SK-N-SH (cell line): ENCODE measurements around the gene ZNF219. TPM values are rescaled to one million over a fixed set of nuclear protein-coding genes. Genes with fewer than 3 reads are reported as not detected.

Source experiments
- CTCF ChIA-PET: fragments of 300-600, 350-600 bp; formaldehyde crosslinking; extraction: SDS; loops from one replicate; lab custom pipeline; 2021; lab: Yijun Ruan, JAX
- POLR2A ChIA-PET: fragments of 350-600 bp; sonication (Branson Sonifier 250); formaldehyde crosslinking; extraction: SDS; loops from one replicate; lab custom pipeline; 2020; ENCODE audit warnings: antibody characterized with exemption, inconsistent platforms; lab: Yijun Ruan, JAX
- DNase-seq: peaks from one replicate; pipeline ENCODE4 v3.0.0; 2012
- H2AFZ ChIP-seq: fragments of 200-600 bp; sonication (generic); 2 replicates; pipeline ENCODE4 v1.8.1; 2016; ENCODE audit warnings: antibody characterized with exemption, mild to moderate bottlenecking, low read depth
- H3F3A ChIP-seq: fragments of 200-600 bp; sonication (generic); replicated peaks from 2 replicates; pipeline ENCODE3; 2016; ENCODE audit warnings: antibody characterized with exemption, mild to moderate bottlenecking; ENCODE audit not compliant: insufficient read depth
- H3K27ac ChIP-seq, 2 experiments: fragments of 200-500 bp in 1 of 2; fragments of 200-600 bp in 1 of 2; sonication (Bioruptor generic) in 1 of 2; sonication (generic), shearing (Covaris generic) in 1 of 2; 2 replicates each; pipeline versions ENCODE4 v1.5.1 to v1.6.1; 2014 to 2016; ENCODE audit warnings: low read depth in 2 of 2, inconsistent platforms in 1 of 2, low read length in 1 of 2, mild to moderate bottlenecking in 1 of 2, mixed read lengths in 1 of 2
- H3K27me3 ChIP-seq: fragments of 200-600 bp; sonication (generic), shearing (Covaris generic); 2 replicates; pipeline ENCODE4 v1.6.1; 2016; ENCODE audit warnings: mixed run types; ENCODE audit not compliant: insufficient read depth
- H3K36me3 ChIP-seq, 2 experiments: fragments of 200-500 bp in 1 of 2; fragments of 200-600 bp in 1 of 2; sonication (Bioruptor generic) in 1 of 2; sonication (generic) in 1 of 2; replicated peaks in 1 of 2; 2 replicates each; pipeline versions ENCODE3 to v1.5.1; 2014 to 2016; ENCODE audit warnings: low read length in 1 of 2, mild to moderate bottlenecking in 1 of 2; ENCODE audit not compliant: insufficient read depth in 2 of 2, control insufficient read depth in 1 of 2
- H3K4me1 ChIP-seq, 2 experiments: fragments of 200-500 bp in 1 of 2; fragments of 200-600 bp in 1 of 2; sonication (Bioruptor generic) in 1 of 2; sonication (generic), shearing (Covaris generic) in 1 of 2; 2 replicates each; pipeline versions ENCODE4 v1.5.1 to v1.6.1; 2014 to 2016; ENCODE audit warnings: low read depth in 1 of 2, low read length in 1 of 2, mixed run types in 1 of 2; ENCODE audit not compliant: insufficient read depth in 2 of 2, control insufficient read depth in 1 of 2
- H3K4me2 ChIP-seq: fragments of 200-600 bp; sonication (generic), shearing (Covaris generic); 2 replicates; pipeline ENCODE4 v1.6.1; 2017; ENCODE audit warnings: mixed run types
- H3K4me3 ChIP-seq, 2 experiments: fragments of 200-500 bp in 1 of 2; fragments of 200-600 bp in 1 of 2; sonication (Bioruptor generic) in 1 of 2; sonication (generic), shearing (Covaris generic) in 1 of 2; 2 replicates each; pipeline versions ENCODE4 v1.5.1 to v1.8.1; 2014 to 2016; ENCODE audit warnings: low read depth in 2 of 2, inconsistent platforms in 1 of 2, low read length in 1 of 2, mild to moderate bottlenecking in 1 of 2, mixed read lengths in 1 of 2, moderate library complexity in 1 of 2
- H3K79me2 ChIP-seq: fragments of 200-600 bp; sonication (generic); 2 replicates; pipeline ENCODE4 v1.8.1; 2017; ENCODE audit warnings: mild to moderate bottlenecking; ENCODE audit not compliant: insufficient read depth
- H3K9ac ChIP-seq: fragments of 200-600 bp; sonication (generic); 2 replicates; pipeline ENCODE4 v1.6.1; 2017; ENCODE audit warnings: mixed run types
- H3K9me2 ChIP-seq: fragments of 200-600 bp; sonication (generic); 2 replicates; pipeline ENCODE4 v1.6.1; 2017; ENCODE audit warnings: mixed run types
- H3K9me3 ChIP-seq: fragments of 200-600 bp; sonication (generic); 2 replicates; pipeline ENCODE4 v1.6.1; 2017; ENCODE audit warnings: mixed run types, mild to moderate bottlenecking, moderate library complexity
- H4K20me1 ChIP-seq: fragments of 200-600 bp; sonication (generic); 2 replicates; pipeline ENCODE4 v1.6.1; 2017; ENCODE audit warnings: mild to moderate bottlenecking, mixed run types; ENCODE audit not compliant: insufficient read depth
- CHD2 ChIP-seq: fragments of 150-350 bp; IDR thresholded peaks from 2 replicates; pipeline ENCODE4 v1.6.1; 2018; ENCODE audit warnings: low read length; ENCODE audit not compliant: partially characterized antibody
- EZH2phosphoT487 ChIP-seq: fragments of 200-600 bp; sonication (generic); IDR thresholded peaks from 2 replicates; pipeline ENCODE4 v1.6.1; 2017; ENCODE audit warnings: low read depth, mixed run types, mild to moderate bottlenecking, antibody characterized with exemption, moderate library complexity, borderline replicate concordance
- FOSL2 ChIP-seq: IDR thresholded peaks from 2 replicates; pipeline ENCODE4 v1.4.0; 2012; ENCODE audit warnings: low read depth, mild to moderate bottlenecking, moderate library complexity, borderline replicate concordance
- FOXJ3 ChIP-seq: sonication (generic); formaldehyde crosslinking; IDR thresholded peaks from 2 replicates; pipeline ENCODE4 v1.5.1; 2020; ENCODE audit warnings: mild to moderate bottlenecking, missing genetic modification reagents
- FOXM1 ChIP-seq: IDR thresholded peaks from 2 replicates; pipeline ENCODE4 v1.4.0; 2012; ENCODE audit warnings: low read depth, mild to moderate bottlenecking
- GATA2 ChIP-seq: sonication (generic); formaldehyde crosslinking; IDR thresholded peaks from 2 replicates; pipeline ENCODE4 v1.5.0; 2020; ENCODE audit warnings: mild to moderate bottlenecking, missing genetic modification reagents
- JUND ChIP-seq: IDR thresholded peaks from 2 replicates; pipeline ENCODE4 v1.4.0; 2012
- MEF2A ChIP-seq: IDR thresholded peaks from 2 replicates; pipeline ENCODE4 v1.4.0; 2012; ENCODE audit warnings: low read depth, borderline replicate concordance
- NFIC ChIP-seq: IDR thresholded peaks from 2 replicates; pipeline ENCODE4 v1.4.0; 2012; ENCODE audit warnings: borderline replicate concordance
- POLR2AphosphoS5 ChIP-seq: IDR thresholded peaks from 2 replicates; pipeline ENCODE4 v1.6.1; 2012; ENCODE audit warnings: low read depth, low read length
- RCOR1 ChIP-seq: fragments of 150-350 bp; IDR thresholded peaks from 2 replicates; pipeline ENCODE4 v1.6.1; 2017; ENCODE audit warnings: antibody characterized with exemption, low read length
- RFX5 ChIP-seq: IDR thresholded peaks from 2 replicates; pipeline ENCODE4 v1.6.1; 2012; ENCODE audit warnings: mild to moderate bottlenecking, improper control_type of control experiment, low read length
- RXRA ChIP-seq: IDR thresholded peaks from 2 replicates; pipeline ENCODE4 v1.4.0; 2012; ENCODE audit warnings: low read depth, mild to moderate bottlenecking, borderline replicate concordance
- SIN3A ChIP-seq: IDR thresholded peaks from 2 replicates; pipeline ENCODE4 v1.6.1; 2012; ENCODE audit warnings: low read depth, mild to moderate bottlenecking, low read length, moderate library complexity, borderline replicate concordance
- SMC3 ChIP-seq: IDR thresholded peaks from 2 replicates; pipeline ENCODE4 v1.6.1; 2012; ENCODE audit warnings: low read depth, low read length, improper control_type of control experiment
- TCF12 ChIP-seq: IDR thresholded peaks from 2 replicates; pipeline ENCODE4 v1.4.0; 2012
- USF2 ChIP-seq: fragments of 150-350 bp; IDR thresholded peaks from 2 replicates; pipeline ENCODE4 v1.6.1; 2017; ENCODE audit warnings: antibody characterized with exemption, low read length, low read depth, borderline replicate concordance
- YY1 ChIP-seq: IDR thresholded peaks from 2 replicates; pipeline ENCODE4 v1.4.0; 2012; ENCODE audit warnings: low read depth, mild to moderate bottlenecking
- ZBTB33 ChIP-seq: IDR thresholded peaks from 2 replicates; pipeline ENCODE4 v1.4.0; 2012; ENCODE audit warnings: low read depth, borderline replicate concordance
- WGBS: methylation state at CpG from one replicate; pipeline ENCODE4 v1.1.6; 2017; ENCODE audit warnings: low lambda C conversion rate; 5-methylcytosine and 5-hydroxymethylcytosine counted together
- polyA plus RNA-seq, 3 experiments: library from polyadenylated mRNA; depleted of rRNA; stranded (reverse); fragments of >200 nt; gene quantifications; 2 replicates each; pipeline ENCODE4 v1.2.3, GENCODE V29; 2012

ZNF219 gene
- polyA plus RNA-seq, 1 of the 3 experiments (the other 2 are of a cell fraction) = 24.1 TPM

- no peaks in the 10 kb centered on the region for H3K9me2 ChIP-seq
- H3K4me3 ChIP-seq = no peak overlapping the region
- H3K27me3 ChIP-seq = no peaks in the 10 kb centered on the region
- WGBS = 80% methylated on average over 2 of the region's 30 CpGs
- H3F3A ChIP-seq = peaks cover 19% of the 10 kb centered on the region
- no peak for TF ChIP-seq JUND
- no peak for TF ChIP-seq ZBTB33
- no peak for TF ChIP-seq SMC3
- TF ChIP-seq, all 33 proteins: peak for 0
- DNase-seq = peak; percentile 25
- POLR2A ChIA-PET = interaction anchor here (0.9 to 1.6 kb wide), 2 partner anchors 8 to 10 kb away, joined by 3 to 4 read pairs; no protein-coding TSS in a partner anchor
- Histone ChIP-seq H3K79me2 (peaks cover 5% of the 10 kb centered on the region; the same call in 1 of the 2 replicates), H2AFZ (no peak overlapping the region), H3K36me3 (peaks cover 77 to 91% of the 10 kb centered on the region in 2 experiments), H4K20me1 (no peaks in the 10 kb centered on the region), H3K9ac (no peak overlapping the region), H3K27ac (no peak overlapping the region), H3K4me1 (peaks cover 0 to 11% of the 10 kb centered on the region in 2 experiments; a peak in 3 of 4 replicates), H3K9me3 (no peaks in the 10 kb centered on the region), H3K4me2 (no peak overlapping the region)
- CTCF ChIA-PET = interaction anchor here (0.8 to 8.6 kb wide), 5 partner anchors 10 to 67 kb away, joined by 3 to 68 read pairs (median 6); partner anchors contain the start of gene ZNF219
Observed at GRCh38 chr14:21081521-21082142, 16.8 kb downstream of the ZNF219 start.

GRCh38 chr14:21078726-21079125 lies 19.7 kb downstream of the ZNF219 start:
- Histone ChIP-seq H3K4me2 (no peak overlapping the region), H3F3A (peaks cover 3% of the 10 kb centered on the region), H3K9ac (no peak overlapping the region), H2AFZ (no peak overlapping the region), H4K20me1 (0 out of 2 replicates have a peak, but pooled peaks cover 8% of the 10 kb centered on the region), H3K27ac (no peak overlapping the region), H3K9me3 (no peaks in the 10 kb centered on the region), H3K36me3 (peaks cover 72 to 91% of the 10 kb centered on the region in 2 experiments), H3K79me2 (peaks cover 18% of the 10 kb centered on the region; the same call in 1 of the 2 replicates), H3K27me3 (no peaks in the 10 kb centered on the region), H3K4me3 (no peak overlapping the region), H3K4me1 (peaks cover 0 to 11% of the 10 kb centered on the region in 2 experiments; a peak in 1 of 4 replicates), H3K9me2 (no peaks in the 10 kb centered on the region)
- no peak for TF ChIP-seq MEF2A
- no peak for TF ChIP-seq FOXM1
- no peak for TF ChIP-seq RCOR1
- no peak for TF ChIP-seq USF2
- no peak for TF ChIP-seq EZH2phosphoT487
- TF ChIP-seq SIN3A = no peak
- TF ChIP-seq FOSL2 = no peak
- TF ChIP-seq NFIC = no peak
- TF ChIP-seq YY1 = no peak
- TF ChIP-seq POLR2AphosphoS5 = no peak
- TF ChIP-seq CHD2 = no peak
- TF ChIP-seq RXRA = no peak
- no peak for TF ChIP-seq TCF12
- TF ChIP-seq RFX5 = no peak
- TF ChIP-seq FOXJ3 (CRISPR knock-in tag) = no peak
- no peak for TF ChIP-seq GATA2
- TF ChIP-seq SMC3 = no peak
- POLR2A ChIA-PET = no interaction called here
- DNase-seq = no peak
- CTCF ChIA-PET = interaction anchor here (2.1 to 3.5 kb wide), 5 partner anchors 10 to 64 kb away, joined by 4 to 22 read pairs (median 13); no protein-coding TSS in a partner anchor
- whole genome bisulfite sequencing = 84% methylated on average over 10 of the region's 10 CpGs
